ENCODE results near the gene SUPT7L. TPM values are rescaled to one million over a fixed set of nuclear protein-coding genes. Genes with fewer than 3 reads are reported as not detected.

The SUPT7L gene
- total RNA-seq, 6 experiments from 2014 or later = 11.4 to 15.3 (median 13.9) TPM

DNA sequence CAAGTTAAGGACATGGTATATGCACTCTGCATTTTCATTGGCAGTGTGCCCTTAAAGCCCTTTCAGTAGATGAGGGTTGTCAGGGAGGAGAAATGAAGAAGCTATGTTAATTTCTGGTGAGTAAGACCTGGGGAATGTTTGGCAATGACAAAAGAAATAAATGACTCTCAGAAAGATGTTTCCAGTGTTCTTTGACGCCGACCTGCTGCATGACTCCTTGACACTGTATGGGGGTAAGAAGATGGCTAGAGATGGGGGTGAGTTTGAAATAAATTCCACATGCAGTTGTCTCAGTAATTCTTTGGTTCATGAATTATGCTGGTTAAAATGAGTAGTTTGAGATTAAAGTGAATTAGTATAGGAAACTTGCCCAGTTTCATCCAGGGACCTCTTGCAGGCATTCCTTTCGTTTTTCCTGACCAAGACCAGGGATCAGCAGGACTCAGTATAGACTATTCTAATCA, 40.5 kb downstream of the SUPT7L start:
- Histone ChIP-seq H3K36me3 (peaks cover 0 to 54% (median 16%) of the 10 kb centered on the region in 4 donors), H3K4me3 (no peak overlapping the region), H3K4me1 (peaks cover 0 to 4% (median 0%) of the 10 kb centered on the region in 4 donors), H3K27ac (no peak overlapping the region), H3K9me3 (no peaks in the 10 kb centered on the region), H3K27me3 (no peaks in the 10 kb centered on the region)
- TF ChIP-seq, protein P1, sequence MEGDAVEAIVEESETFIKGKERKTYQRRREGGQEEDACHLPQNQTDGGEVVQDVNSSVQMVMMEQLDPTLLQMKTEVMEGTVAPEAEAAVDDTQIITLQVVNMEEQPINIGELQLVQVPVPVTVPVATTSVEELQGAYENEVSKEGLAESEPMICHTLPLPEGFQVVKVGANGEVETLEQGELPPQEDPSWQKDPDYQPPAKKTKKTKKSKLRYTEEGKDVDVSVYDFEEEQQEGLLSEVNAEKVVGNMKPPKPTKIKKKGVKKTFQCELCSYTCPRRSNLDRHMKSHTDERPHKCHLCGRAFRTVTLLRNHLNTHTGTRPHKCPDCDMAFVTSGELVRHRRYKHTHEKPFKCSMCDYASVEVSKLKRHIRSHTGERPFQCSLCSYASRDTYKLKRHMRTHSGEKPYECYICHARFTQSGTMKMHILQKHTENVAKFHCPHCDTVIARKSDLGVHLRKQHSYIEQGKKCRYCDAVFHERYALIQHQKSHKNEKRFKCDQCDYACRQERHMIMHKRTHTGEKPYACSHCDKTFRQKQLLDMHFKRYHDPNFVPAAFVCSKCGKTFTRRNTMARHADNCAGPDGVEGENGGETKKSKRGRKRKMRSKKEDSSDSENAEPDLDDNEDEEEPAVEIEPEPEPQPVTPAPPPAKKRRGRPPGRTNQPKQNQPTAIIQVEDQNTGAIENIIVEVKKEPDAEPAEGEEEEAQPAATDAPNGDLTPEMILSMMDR (IDR thresholded peaks at IDR 0.05) = no peak
- no peak for TF ChIP-seq POLR2A (IDR thresholded peaks at IDR 0.05)
- no peak for ATAC-seq
- intact Hi-C loops (cut with DNase I) = no loop called here
- DNase-seq = no peak
- WGBS (ENCODE audit: insufficient coverage, low coverage, low lambda C conversion rate, missing lambda C conversion rate) = 88% methylated on average over 3 of the region's 3 CpGs

DNA sequence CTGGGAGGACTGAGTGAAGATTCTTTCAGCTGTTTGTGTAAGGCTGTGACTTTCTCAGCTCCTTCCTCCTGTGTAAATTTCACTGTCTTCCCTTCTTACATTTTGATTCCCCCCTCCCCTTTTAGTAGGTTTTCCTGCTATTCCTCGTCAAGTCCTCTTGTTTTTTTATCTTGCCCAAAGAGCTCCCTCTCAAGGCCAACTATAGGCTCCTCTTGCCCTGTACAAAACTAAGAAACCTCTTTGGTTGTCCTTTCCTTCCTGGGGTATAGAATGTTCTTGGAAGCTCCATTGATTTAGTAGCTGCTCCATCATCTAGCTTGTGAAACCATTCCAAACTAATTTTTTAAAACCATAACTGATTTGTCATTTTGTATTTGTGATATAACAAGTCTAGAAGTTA, 41.9 kb downstream of the SUPT7L start:
- ATAC-seq = no peak
- H3K36me3 ChIP-seq = peaks cover 0 to 68% (median 24%) of the 10 kb centered on the region in 4 donors
- no peak overlapping the region for H3K4me3 ChIP-seq
- intact Hi-C loops (cut with DNase I) = no loop called here
- H3K9me3 ChIP-seq = no peaks in the 10 kb centered on the region
- TF ChIP-seq, protein P1 (IDR thresholded peaks at IDR 0.05) = no peak
- TF ChIP-seq POLR2A (IDR thresholded peaks at IDR 0.05) = no peak
- no peaks in the 10 kb centered on the region for H3K4me1 ChIP-seq
- no peak for DNase-seq
- no peaks in the 10 kb centered on the region for H3K27me3 ChIP-seq
- no peak overlapping the region for H3K27ac ChIP-seq
- 83% methylated on average over 1 of the region's 1 CpG for WGBS (ENCODE audit: insufficient coverage, low coverage, low lambda C conversion rate, missing lambda C conversion rate)

DNA sequence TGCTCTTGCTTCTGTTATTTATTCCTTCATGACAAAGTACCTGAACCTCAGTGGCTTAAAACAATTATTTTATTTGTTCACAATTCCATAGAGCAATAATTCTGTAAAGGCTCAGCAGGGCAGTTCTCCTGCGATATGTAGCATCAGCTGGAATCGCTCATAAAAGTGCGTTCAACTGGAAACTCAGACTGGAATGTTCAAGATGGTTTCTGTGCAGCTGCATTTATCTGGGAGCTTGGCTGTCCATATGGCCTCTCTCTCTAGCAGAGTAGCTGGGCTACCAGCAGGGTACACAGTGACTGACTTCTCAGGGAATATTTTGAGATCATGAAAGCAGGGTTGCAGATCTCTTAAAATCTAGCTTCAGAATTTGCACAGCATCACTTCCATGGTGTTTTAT, 48.1 kb downstream of the SUPT7L start:
- no peaks in the 10 kb centered on the region for H3K27me3 ChIP-seq
- no peak overlapping the region for H3K27ac ChIP-seq
- DNase-seq (no peak), ATAC-seq (no peak)
- 97% methylated on average over 3 of the region's 3 CpGs for WGBS (ENCODE audit: insufficient coverage, low coverage, low lambda C conversion rate, missing lambda C conversion rate)
- intact Hi-C loops (cut with DNase I) = no loop called here
- H3K36me3 ChIP-seq = peaks cover 0 to 53% (median 17%) of the 10 kb centered on the region in 4 donors
- no peak overlapping the region for H3K4me3 ChIP-seq
- H3K9me3 ChIP-seq = no peaks in the 10 kb centered on the region
- TF ChIP-seq POLR2A (IDR thresholded peaks at IDR 0.05) = no peak
- TF ChIP-seq, protein P1 (IDR thresholded peaks at IDR 0.05) = no peak
- H3K4me1 ChIP-seq = no peaks in the 10 kb centered on the region

DNA sequence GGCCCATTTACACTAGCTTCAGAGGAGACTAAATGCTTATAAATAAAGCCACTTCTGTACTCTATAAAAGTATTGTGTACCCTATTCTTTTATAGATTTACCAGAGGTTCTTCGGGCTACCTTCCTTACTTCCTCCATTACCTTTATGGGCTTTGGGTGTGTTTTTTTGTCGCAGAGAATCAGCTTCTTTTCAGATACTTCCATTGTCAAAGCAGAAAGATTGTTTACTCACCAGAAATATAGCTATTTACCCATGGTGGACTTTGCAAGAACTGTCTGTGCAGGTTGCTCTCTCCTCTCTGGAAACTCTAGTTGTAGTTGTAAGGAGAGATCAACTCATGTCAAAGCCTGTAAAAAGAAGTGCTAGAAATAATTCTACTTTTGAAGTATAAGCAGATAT, 49.4 kb downstream of the SUPT7L start:
- ATAC-seq (no peak), DNase-seq (no peak)
- TF ChIP-seq, protein P1 (IDR thresholded peaks at IDR 0.05) = no peak
- TF ChIP-seq POLR2A (IDR thresholded peaks at IDR 0.05) = no peak
- H3K27ac ChIP-seq = no peak overlapping the region
- H3K4me3 ChIP-seq = no peak overlapping the region
- H3K9me3 ChIP-seq = no peaks in the 10 kb centered on the region
- no peaks in the 10 kb centered on the region for H3K4me1 ChIP-seq
- H3K27me3 ChIP-seq = no peaks in the 10 kb centered on the region
- peaks cover 0 to 53% (median 16%) of the 10 kb centered on the region in 4 donors for H3K36me3 ChIP-seq
- intact Hi-C loops (cut with DNase I) = no loop called here
- 63% methylated on average over 2 of the region's 2 CpGs for WGBS (ENCODE audit: insufficient coverage, low coverage, low lambda C conversion rate, missing lambda C conversion rate)

DNA sequence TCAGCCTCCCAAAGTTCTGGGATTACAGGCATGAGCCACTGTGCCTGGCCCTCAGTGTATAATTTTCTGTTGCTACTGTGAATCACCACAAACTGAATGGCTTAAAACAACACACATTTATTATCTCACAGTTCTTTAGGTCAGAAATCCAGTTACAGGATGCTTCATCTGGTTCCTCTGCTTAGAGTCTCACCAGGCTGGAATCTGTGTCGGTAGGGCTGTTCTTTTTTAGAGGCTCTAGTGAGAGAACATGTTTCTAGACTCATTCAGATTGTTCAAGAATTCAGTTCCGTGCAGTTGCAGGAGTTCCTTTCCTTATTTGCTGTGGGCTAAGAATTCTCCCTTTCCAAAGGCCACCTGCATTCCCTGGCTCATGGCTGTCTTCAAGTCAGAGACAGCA, 56.8 kb downstream of the SUPT7L start:
- peaks cover 0 to 69% (median 19%) of the 10 kb centered on the region in 4 donors for H3K36me3 ChIP-seq
- WGBS (ENCODE audit: insufficient coverage, low coverage, low lambda C conversion rate, missing lambda C conversion rate) = no CpG with 5 or more reads among the region's 2 CpGs

More for the DNA sequence above, 56.8 kb downstream of the SUPT7L start:
- DNase-seq (no peak), ATAC-seq (no peak)
- Histone ChIP-seq H3K4me1 (no peaks in the 10 kb centered on the region), H3K9me3 (no peaks in the 10 kb centered on the region), H3K4me3 (no peak overlapping the region), H3K27me3 (no peaks in the 10 kb centered on the region), H3K27ac (no peak overlapping the region)
- TF ChIP-seq POLR2A (IDR thresholded peaks at IDR 0.05) = no peak
- TF ChIP-seq, protein P1 (IDR thresholded peaks at IDR 0.05) = no peak
- intact Hi-C loops (cut with DNase I) = no loop called here

Measured in right lobe of liver (tissue), 6 donors.